Endothelial cell of umbilical vein (primary cell): ENCODE data around the gene ARL4C. TPM values are rescaled to one million over a fixed set of nuclear protein-coding genes. Genes with fewer than 3 reads are reported as not detected.

ENCODE experiments used
- BruUV-seq: library from RNA; stranded (reverse); fragments of 400-500 nt; replicated peaks from 2 replicates; lab custom pipeline; 2021; lab: Mats Ljungman, UMichigan
- CTCF ChIA-PET: fragments of 300-600, 350-600 bp; sonication (Branson Sonifier 250); formaldehyde crosslinking; loops from one replicate; lab custom pipeline; 2021; ENCODE audit warnings: antibody characterized with exemption, inconsistent platforms; lab: Charles Lee
- POLR2A ChIA-PET: fragments of 300-600, 350-600 bp; sonication (Branson Sonifier 250); formaldehyde crosslinking; loops from one replicate; lab custom pipeline; 2021; ENCODE audit warnings: antibody characterized with exemption, inconsistent platforms; lab: Charles Lee
- DNase-seq: peaks from one replicate; pipeline ENCODE4 v3.0.0-alpha.2; 2011; ENCODE audit warnings: low read depth, low spot score
- FAIRE-seq: peaks from 2 replicates; lab custom pipeline; 2011; peaks lifted over from hg19 to GRCh38; lab: Jason Lieb, UNC
- H2AFZ ChIP-seq: 2 replicates; pipeline ENCODE4 v1.6.0; 2012; ENCODE audit warnings: low read depth, low read length, control low read depth, inconsistent platforms
- H3K27ac ChIP-seq: 2 replicates; pipeline ENCODE4 v1.5.1; 2011; ENCODE audit warnings: low read depth, mild to moderate bottlenecking, control low read depth, low read length, moderate library complexity; ENCODE audit not compliant: insufficient read depth
- H3K27me3 ChIP-seq, 2 experiments: 2 replicates each; pipeline versions ENCODE4 v1.6.0 to v1.6.1; 2011; ENCODE audit warnings: low read length in 2 of 2, mixed read lengths in 1 of 2; ENCODE audit not compliant: control insufficient read depth in 2 of 2, insufficient read depth in 2 of 2
- H3K36me3 ChIP-seq, 2 experiments: 2 replicates in 1 of 2; 3 replicates in 1 of 2; pipeline ENCODE4 v1.5.1; 2011; ENCODE audit warnings: low read length in 2 of 2, mild to moderate bottlenecking in 1 of 2, moderate library complexity in 1 of 2; ENCODE audit not compliant: control insufficient read depth in 2 of 2, insufficient read depth in 2 of 2; ENCODE audit errors: extremely low read depth in 1 of 2
- H3K4me1 ChIP-seq: 3 replicates; pipeline ENCODE4 v1.5.1; 2011; ENCODE audit warnings: mild to moderate bottlenecking, low read length; ENCODE audit not compliant: control insufficient read depth, insufficient read depth; ENCODE audit errors: extremely low read depth
- H3K4me2 ChIP-seq: 2 replicates; pipeline ENCODE4 v1.6.1; 2011; ENCODE audit warnings: low read length, control low read depth, mixed read lengths; ENCODE audit not compliant: insufficient read depth
- H3K4me3 ChIP-seq, 3 experiments: fragments of 200-600 bp in 1 of 3; sonication (generic), shearing (Covaris generic) in 1 of 3; replicated peaks in 1 of 3; 2 replicates each; pipeline ENCODE4 v1.5.1; 2011 to 2016; ENCODE audit warnings: control low read depth in 3 of 3, low read length in 3 of 3, mild to moderate bottlenecking in 2 of 3, inconsistent platforms in 1 of 3, low read depth in 1 of 3, moderate library complexity in 1 of 3; ENCODE audit not compliant: insufficient read depth in 1 of 3
- H3K79me2 ChIP-seq: 2 replicates; pipeline ENCODE4 v1.6.0; 2012; ENCODE audit warnings: low read length, inconsistent platforms; ENCODE audit not compliant: control insufficient read depth, insufficient read depth
- H3K9ac ChIP-seq: replicated peaks from 2 replicates; pipeline ENCODE3; 2011; ENCODE audit warnings: low read length, control low read depth; ENCODE audit not compliant: insufficient read depth; ENCODE audit errors: extremely low read depth
- H3K9me1 ChIP-seq: replicated peaks from 3 replicates; pipeline ENCODE4 v1.6.0; 2011; ENCODE audit warnings: mild to moderate bottlenecking, low read length; ENCODE audit not compliant: control insufficient read depth, insufficient read depth; ENCODE audit errors: extremely low read depth
- H3K9me3 ChIP-seq: replicated peaks from 2 replicates; pipeline ENCODE4 v1.5.1; 2012; ENCODE audit warnings: low read length, inconsistent platforms; ENCODE audit not compliant: control insufficient read depth, insufficient read depth
- H4K20me1 ChIP-seq: replicated peaks from 2 replicates; pipeline ENCODE3; 2011; ENCODE audit warnings: mild to moderate bottlenecking, low read length; ENCODE audit not compliant: control insufficient read depth, insufficient read depth; ENCODE audit errors: extremely low read depth
- CTCF ChIP-seq, 2 donors: IDR thresholded peaks; 1 replicate in 1 of 2; 2 replicates in 1 of 2; pipeline ENCODE4 v1.5.1; 2011; ENCODE audit warnings: low read length in 2 of 2, mild to moderate bottlenecking in 2 of 2, moderate library complexity in 2 of 2, control low read depth in 1 of 2, inconsistent platforms in 1 of 2, low read depth in 1 of 2; ENCODE audit not compliant: insufficient read depth in 1 of 2; ENCODE audit errors: extremely low read depth in 1 of 2
- EZH2 ChIP-seq: IDR thresholded peaks from 2 replicates; pipeline ENCODE4 v1.6.1; 2012; ENCODE audit warnings: borderline replicate concordance, low read depth, mild to moderate bottlenecking, moderate library complexity, low read length, inconsistent platforms; ENCODE audit not compliant: severe bottlenecking
- FOS ChIP-seq: IDR thresholded peaks from 2 replicates; pipeline ENCODE4 v1.6.1; 2011; ENCODE audit warnings: mild to moderate bottlenecking, low read length, moderate library complexity, borderline replicate concordance; ENCODE audit not compliant: insufficient read depth
- GATA2 ChIP-seq: IDR thresholded peaks from 2 replicates; pipeline ENCODE4 v1.7.0; 2011; ENCODE audit warnings: low read depth, mild to moderate bottlenecking, moderate library complexity, mixed read lengths, low read length; ENCODE audit not compliant: insufficient read length, insufficient read depth
- JUN ChIP-seq: IDR thresholded peaks from 2 replicates; pipeline ENCODE4 v1.6.1; 2011; ENCODE audit warnings: borderline replicate concordance, low read depth; ENCODE audit not compliant: insufficient read length, insufficient read depth
- MYC ChIP-seq: IDR thresholded peaks from one replicate; pipeline ENCODE4 v1.6.1; 2011; ENCODE audit warnings: mild to moderate bottlenecking, low read depth, low read length
- POLR2A ChIP-seq: IDR thresholded peaks from 2 replicates; pipeline ENCODE4 v1.6.1; 2012; ENCODE audit warnings: low read depth, mild to moderate bottlenecking, control low read depth, low read length
- POLR2AphosphoS5 ChIP-seq: IDR thresholded peaks from 2 replicates; pipeline ENCODE4 v1.6.1; 2012; ENCODE audit warnings: low read depth, mild to moderate bottlenecking, control low read depth, low read length, moderate library complexity; ENCODE audit not compliant: insufficient read depth
- dilution Hi-C: fragments of 300-500 bp; cut with MboI; formaldehyde crosslinking; loops from one replicate; pipeline ENCODE4 v1.15.0; 2019; ENCODE audit warnings: low sequenced_read_pairs; ENCODE audit not compliant: extremely low pct_ligation_motif_present
- intact Hi-C: fragments of 100-400 bp; cut with micrococcal nuclease; formaldehyde crosslinking; loops from one replicate; pipeline ENCODE4 v1.10.0; 2022
- polyA plus RNA-seq, 4 experiments: library from polyadenylated mRNA; depleted of rRNA in 3 of 4; stranded (reverse) in 3 of 4; unstranded in 1 of 4; fragments of >200 nt; gene quantifications; 2 replicates each; pipeline versions ENCODE4 v1.2.1 to v1.2.3, GENCODE V29; 2011 to 2012; ENCODE audit warnings: missing spikeins in 1 of 4
- total RNA-seq: library from RNA; stranded (reverse); gene quantifications from 2 replicates; pipeline ENCODE4 v1.2.3, GENCODE V29; 2021
- TF ChIP-seq, protein P1 (sequence below): IDR thresholded peaks from 2 replicates; pipeline ENCODE4 v1.6.1; 2011; ENCODE audit not compliant: insufficient read depth, insufficient read length

Gene ARL4C
- total and polyA plus RNA-seq, 2 donors (not counting 3 experiments of a cell fraction or from before 2014, with no cell fraction given), result 5.5 to 10.5 TPM

DNA sequence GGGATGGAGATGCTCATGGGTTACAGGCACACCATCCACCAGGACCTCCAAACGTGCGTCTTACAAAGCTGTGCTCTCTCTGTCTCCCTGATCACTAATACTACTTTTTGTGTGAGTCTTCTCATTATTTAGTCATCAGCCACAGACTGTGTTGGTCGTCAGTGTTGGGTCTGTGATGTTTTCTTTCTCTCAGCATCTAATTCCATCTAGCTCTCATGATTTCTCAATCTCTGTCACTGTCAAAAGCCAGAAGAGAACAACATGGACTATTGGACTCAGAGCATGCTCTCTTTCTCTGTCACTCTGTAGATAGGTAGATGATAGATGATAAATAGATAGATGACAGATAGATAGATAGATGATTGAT lies 6.0 kb upstream of the ARL4C start:
- Histone ChIP-seq H4K20me1 (no peaks in the 10 kb centered on the region), H3K27me3 (peaks cover 3 to 9% of the 10 kb centered on the region in 2 experiments), H3K9me1 (no peaks in the 10 kb centered on the region), H2AFZ (no peak overlapping the region), H3K4me2 (no peak overlapping the region), H3K9ac (no peak overlapping the region), H3K27ac (no peak overlapping the region), H3K9me3 (no peaks in the 10 kb centered on the region), H3K36me3 (no peaks in the 10 kb centered on the region), H3K4me3 (no peak overlapping the region), H3K79me2 (no peaks in the 10 kb centered on the region), H3K4me1 (no peaks in the 10 kb centered on the region)
- ChIA-PET POLR2A (no interaction called here), CTCF (interaction anchor here (0.8 to 4.2 kb wide), 7 partner anchors 7 to 614 kb away, joined by 3 to 77 read pairs (median 24); no protein-coding TSS in a partner anchor)
- FAIRE-seq, result no peak
- intact Hi-C loops, result no loop called here
- BruUV-seq, result no TSS peak
- DNase-seq, result no peak
- dilution Hi-C loops, result no loop called here
- TF ChIP-seq MYC, result no peak
- TF ChIP-seq FOS, result no peak
- TF ChIP-seq GATA2, result no peak
- no peak for TF ChIP-seq EZH2
- no peak for TF ChIP-seq POLR2AphosphoS5
- TF ChIP-seq POLR2A, result no peak
- TF ChIP-seq, protein P1, sequence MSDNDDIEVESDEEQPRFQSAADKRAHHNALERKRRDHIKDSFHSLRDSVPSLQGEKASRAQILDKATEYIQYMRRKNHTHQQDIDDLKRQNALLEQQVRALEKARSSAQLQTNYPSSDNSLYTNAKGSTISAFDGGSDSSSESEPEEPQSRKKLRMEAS, result no peak
- no peak for TF ChIP-seq JUN
- TF ChIP-seq CTCF (IDR thresholded peaks at IDR 0.05; ENCODE audit: extremely low read depth in 1 of 2, insufficient read depth in 1 of 2, low read depth in 1 of 2, low read length in 2 of 2), result no peak
